ENCODE data around the gene VPS35L. TPM values are rescaled to one million over a fixed set of nuclear protein-coding genes. Genes with fewer than 3 reads are reported as not detected.
A peak's percentile ranks its signal among the peaks of the same experiment; 100 is the strongest.

VPS35L gene
- polyA plus RNA-seq, 1 experiment: 83.2 TPM

GRCh38 chr16:19680881-19681340 is 125.4 kb downstream of the VPS35L start:
- Histone ChIP-seq H3K4me3 (ENCODE audit: low read depth, low read length) (no peak overlapping the region), H3K27me3 (ENCODE audit: control insufficient read depth, insufficient read depth, low read length) (no peaks in the 10 kb centered on the region), H3K36me3 (ENCODE audit: control insufficient read depth, insufficient read depth, low read length) (peaks cover 9% of the 10 kb centered on the region)
- ChIA-PET POLR2A (no interaction called here), CTCF (interaction anchor here (0.9 to 1.8 kb wide), 4 partner anchors 11 to 206 kb away, joined by 3 to 6 read pairs (median 4); no protein-coding TSS in a partner anchor)
- no peak for DNase-seq (ENCODE audit: low read depth)
- TF ChIP-seq CTCF (IDR thresholded peaks at IDR 0.05; ENCODE audit: insufficient read depth, low read depth, low read length): peak; percentile 27; the same call in 1 of the 2 replicates

- POLR2A ChIA-PET: no interaction called here
- Histone ChIP-seq H3K4me3 (ENCODE audit: low read depth, low read length) (no peak overlapping the region), H3K36me3 (ENCODE audit: control insufficient read depth, insufficient read depth, low read length) (peaks cover 9% of the 10 kb centered on the region), H3K27me3 (ENCODE audit: control insufficient read depth, insufficient read depth, low read length) (no peaks in the 10 kb centered on the region)
- CTCF ChIA-PET: interaction anchor here (1.1 to 1.6 kb wide), 2 partner anchors 11 to 15 kb away, joined by 3 to 5 read pairs; no protein-coding TSS in a partner anchor
- no peak for TF ChIP-seq CTCF (IDR thresholded peaks at IDR 0.05; ENCODE audit: insufficient read depth, low read depth, low read length)
- no peak for DNase-seq (ENCODE audit: low read depth)
Measured at GRCh38 chr16:19681637-19682036, 126.1 kb downstream of the VPS35L start.

GRCh38 chr16:19683453-19684236 is 128.1 kb downstream of the VPS35L start:
- ChIA-PET CTCF (no interaction called here), POLR2A (no interaction called here)

GRCh38 chr16:19685176-19685575 is 129.7 kb downstream of the VPS35L start:
- Histone ChIP-seq H3K27me3 (ENCODE audit: control insufficient read depth, insufficient read depth, low read length) (no peaks in the 10 kb centered on the region), H3K36me3 (ENCODE audit: control insufficient read depth, insufficient read depth, low read length) (peaks cover 6% of the 10 kb centered on the region), H3K4me3 (ENCODE audit: low read depth, low read length) (no peak overlapping the region)
- DNase-seq (ENCODE audit: low read depth): no peak
- no peak for TF ChIP-seq CTCF (IDR thresholded peaks at IDR 0.05; ENCODE audit: insufficient read depth, low read depth, low read length)
- CTCF ChIA-PET: no interaction called here
- POLR2A ChIA-PET: no interaction called here

More at GRCh38 chr16:19683453-19684236, 128.1 kb downstream of the VPS35L start:
- no peak overlapping the region for H3K4me3 ChIP-seq (ENCODE audit: low read depth, low read length)
- no peak for DNase-seq (ENCODE audit: low read depth)
- no peaks in the 10 kb centered on the region for H3K27me3 ChIP-seq (ENCODE audit: control insufficient read depth, insufficient read depth, low read length)
- peaks cover 6% of the 10 kb centered on the region for H3K36me3 ChIP-seq (ENCODE audit: control insufficient read depth, insufficient read depth, low read length)
- no peak for TF ChIP-seq CTCF (IDR thresholded peaks at IDR 0.05; ENCODE audit: insufficient read depth, low read depth, low read length)

- no peak for TF ChIP-seq CTCF (IDR thresholded peaks at IDR 0.05; ENCODE audit: insufficient read depth, low read depth, low read length)
- POLR2A ChIA-PET: no interaction called here
- DNase-seq (ENCODE audit: low read depth): no peak
Measured at GRCh38 chr16:19687279-19687678, 131.8 kb downstream of the VPS35L start.

More at GRCh38 chr16:19687279-19687678, 131.8 kb downstream of the VPS35L start:
- CTCF ChIA-PET: no interaction called here
- no peaks in the 10 kb centered on the region for H3K27me3 ChIP-seq (ENCODE audit: control insufficient read depth, insufficient read depth, low read length)
- no peak overlapping the region for H3K4me3 ChIP-seq (ENCODE audit: low read depth, low read length)
- peaks cover 8% of the 10 kb centered on the region for H3K36me3 ChIP-seq (ENCODE audit: control insufficient read depth, insufficient read depth, low read length)
